GM18868 (cell line): ENCODE data around the gene UGT1A10.
"Not testable (repeated sequence)": the region's sequence is repeated elsewhere in the genome, so short reads cannot be mapped to it uniquely, and the experiment has no call there.

ENCODE experiments used
- ATAC-seq: cut with Tn5 transposase; IDR thresholded peaks from one replicate; pipeline ENCODE4 v1.9.1; 2021; ENCODE audit warnings: mild to moderate bottlenecking, moderate library complexity; ENCODE audit not compliant: unreplicated experiment

Gene UGT1A10

DNA sequence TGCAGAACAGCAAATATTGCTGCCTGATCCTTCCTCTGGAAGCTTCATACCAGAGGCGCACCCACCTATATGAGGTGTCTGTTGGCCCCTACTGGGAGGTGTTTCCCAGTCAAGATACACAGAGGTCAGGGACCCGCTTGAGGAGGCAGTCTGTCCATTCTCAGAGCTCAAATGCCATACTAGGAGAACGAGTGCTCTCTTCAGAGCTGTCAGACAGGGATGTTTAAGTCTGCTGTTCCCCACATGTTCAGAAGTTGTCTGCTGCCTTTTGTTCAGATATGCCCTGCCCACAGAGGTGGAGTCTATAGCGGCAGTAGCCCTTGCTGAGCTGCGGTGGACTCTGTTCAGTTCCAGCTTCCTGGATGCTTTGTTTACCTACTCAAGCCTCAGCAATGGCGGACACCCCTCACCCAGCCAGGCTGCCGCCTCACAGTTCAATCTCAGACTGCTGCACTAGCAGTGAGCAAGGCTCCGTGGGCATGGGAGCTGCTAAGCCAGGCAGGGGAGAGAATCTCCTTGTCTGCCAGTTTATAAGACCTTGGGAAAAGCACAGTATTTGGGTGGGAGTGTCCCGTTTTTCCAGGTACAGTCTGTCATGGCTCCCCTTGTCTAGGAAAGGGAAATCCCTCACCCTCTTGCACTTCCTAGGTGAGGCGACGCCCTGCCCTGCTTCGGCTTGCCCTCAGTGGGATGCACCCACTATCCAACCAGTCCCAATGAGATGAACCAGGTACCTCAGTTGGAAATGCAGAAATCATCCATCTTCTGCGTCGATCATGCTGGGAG, 100.8 kb downstream of the UGT1A10 start:
- ATAC-seq: not testable (repeated sequence)

DNA sequence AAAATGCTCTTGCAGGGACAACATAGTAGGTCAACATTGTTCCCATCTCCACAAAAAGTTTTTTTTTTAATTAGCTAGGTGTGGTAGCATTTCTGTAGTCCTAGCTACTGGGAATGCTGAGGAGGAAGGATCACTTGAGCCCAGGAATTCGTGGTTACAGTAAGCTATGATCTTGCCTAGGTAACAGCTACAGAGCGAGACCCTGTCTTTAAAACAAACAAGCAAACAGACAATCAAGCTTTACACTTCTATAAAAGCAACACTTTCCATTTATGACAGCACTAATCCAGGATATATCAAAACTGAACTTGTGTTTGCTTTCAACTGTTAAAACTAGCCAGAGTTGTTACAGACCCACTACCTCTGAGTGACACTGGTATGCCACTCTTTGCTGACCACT, 104.6 kb downstream of the UGT1A10 start:
- ATAC-seq: no peak

DNA sequence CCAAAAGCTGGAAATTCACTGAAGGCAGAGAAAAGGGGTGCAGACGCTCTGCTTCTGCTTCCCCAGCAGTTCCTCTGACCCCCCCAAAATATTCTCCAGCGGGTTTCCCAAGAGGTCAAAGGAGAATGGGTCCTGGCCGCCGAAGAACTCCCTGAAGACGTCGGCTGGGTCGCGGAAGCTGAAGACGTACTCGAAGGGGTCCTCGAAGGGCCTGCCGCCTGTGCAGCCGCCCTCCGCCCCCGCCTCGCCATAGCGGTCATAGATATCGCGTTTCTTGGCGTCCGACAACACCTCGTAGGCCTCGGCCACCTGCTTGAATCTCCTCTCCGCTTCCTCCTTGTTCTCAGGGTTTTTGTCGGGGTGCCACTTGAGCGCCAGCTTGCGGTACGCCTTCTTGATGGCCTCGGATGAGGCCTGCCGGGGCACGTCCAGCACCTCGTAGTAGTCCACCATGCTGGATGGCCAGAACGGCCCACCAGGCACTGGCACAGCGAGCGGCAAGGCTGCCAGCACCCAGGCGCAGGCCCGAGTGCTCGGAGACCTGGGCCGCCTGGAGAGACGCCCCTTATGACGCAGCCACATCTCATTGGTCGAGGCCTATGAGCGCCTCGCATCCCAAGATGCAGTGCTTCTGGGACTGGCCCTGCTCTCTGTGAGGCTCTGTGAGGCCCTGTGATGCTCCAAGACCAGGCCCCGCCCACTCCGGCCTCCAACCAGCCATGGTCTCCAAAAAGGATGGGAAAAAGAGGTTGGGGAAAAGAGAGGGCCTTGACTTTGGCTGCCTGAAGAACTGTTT, 107.4 kb downstream of the UGT1A10 start:
- ATAC-seq: no peak

- ATAC-seq: no peak
Observed at GRCh38 chr2:233745073-233745755, 109.0 kb downstream of the UGT1A10 start.

DNA sequence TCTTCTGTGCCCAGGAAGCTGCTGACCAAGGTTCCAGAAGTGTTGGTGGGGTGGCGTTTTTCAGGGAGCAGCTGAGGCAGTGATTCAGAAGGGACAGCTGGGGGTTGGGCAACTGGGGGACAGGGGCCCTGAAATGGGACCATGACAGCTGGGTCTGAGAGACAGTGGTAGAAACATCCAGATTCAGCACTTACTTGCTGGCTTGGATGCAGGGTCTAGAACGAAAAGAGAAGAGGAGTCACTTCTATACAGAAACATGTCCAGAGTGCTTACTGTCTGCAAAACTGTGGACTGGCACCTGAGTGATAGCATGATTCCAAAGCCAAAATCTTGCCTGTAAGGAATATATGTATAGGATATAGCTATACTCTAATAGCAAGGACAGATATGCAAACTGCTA, 109.6 kb downstream of the UGT1A10 start:
- ATAC-seq: not testable (repeated sequence)

DNA sequence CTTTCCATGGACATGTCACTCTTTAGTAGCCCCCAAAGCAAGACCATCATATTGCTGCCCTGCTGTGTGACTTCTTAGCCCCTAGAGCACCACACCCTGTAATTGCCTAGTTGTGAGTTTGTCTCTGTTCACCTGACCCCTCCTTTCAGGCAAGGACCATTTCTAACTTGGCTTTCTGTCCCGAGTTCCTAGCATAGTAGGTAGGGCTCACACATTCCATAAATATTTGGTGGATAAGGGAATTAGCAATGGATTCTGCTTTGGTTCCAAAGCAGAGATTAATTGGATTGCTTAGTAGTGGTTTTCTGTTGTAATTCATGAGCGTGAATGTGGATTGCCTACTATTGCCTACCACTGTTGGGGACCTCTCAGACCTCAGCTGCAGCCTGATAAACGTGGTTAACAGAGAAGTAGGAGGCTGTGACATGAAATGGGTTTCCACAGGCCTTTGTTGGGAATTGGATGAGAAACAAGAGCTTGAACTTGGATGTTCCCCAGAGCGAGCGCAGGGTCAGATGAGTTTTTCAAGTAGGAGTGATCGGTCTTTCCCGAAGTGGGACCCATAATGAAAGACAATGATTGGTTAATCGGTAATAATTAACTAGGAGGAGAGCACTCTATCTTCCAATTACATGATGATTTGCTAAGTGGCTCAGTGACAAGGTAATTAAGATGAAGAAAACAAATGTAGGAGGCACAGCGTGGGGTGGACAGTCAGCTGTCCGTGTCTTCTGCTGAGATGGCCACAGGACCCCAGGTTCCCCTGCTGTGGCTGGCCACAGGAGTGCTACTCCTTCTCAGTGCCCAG, 110.4 kb downstream of the UGT1A10 start:
- no peak for ATAC-seq

- no peak for ATAC-seq
Observed at GRCh38 chr2:233747283-233747544, 111.0 kb downstream of the UGT1A10 start.

GRCh38 chr2:233750689-233751088, 114.4 kb downstream of the UGT1A10 start:
- not testable (repeated sequence) for ATAC-seq

GRCh38 chr2:233751212-233752009, 115.2 kb downstream of the UGT1A10 start:
- ATAC-seq: not testable (repeated sequence)

DNA sequence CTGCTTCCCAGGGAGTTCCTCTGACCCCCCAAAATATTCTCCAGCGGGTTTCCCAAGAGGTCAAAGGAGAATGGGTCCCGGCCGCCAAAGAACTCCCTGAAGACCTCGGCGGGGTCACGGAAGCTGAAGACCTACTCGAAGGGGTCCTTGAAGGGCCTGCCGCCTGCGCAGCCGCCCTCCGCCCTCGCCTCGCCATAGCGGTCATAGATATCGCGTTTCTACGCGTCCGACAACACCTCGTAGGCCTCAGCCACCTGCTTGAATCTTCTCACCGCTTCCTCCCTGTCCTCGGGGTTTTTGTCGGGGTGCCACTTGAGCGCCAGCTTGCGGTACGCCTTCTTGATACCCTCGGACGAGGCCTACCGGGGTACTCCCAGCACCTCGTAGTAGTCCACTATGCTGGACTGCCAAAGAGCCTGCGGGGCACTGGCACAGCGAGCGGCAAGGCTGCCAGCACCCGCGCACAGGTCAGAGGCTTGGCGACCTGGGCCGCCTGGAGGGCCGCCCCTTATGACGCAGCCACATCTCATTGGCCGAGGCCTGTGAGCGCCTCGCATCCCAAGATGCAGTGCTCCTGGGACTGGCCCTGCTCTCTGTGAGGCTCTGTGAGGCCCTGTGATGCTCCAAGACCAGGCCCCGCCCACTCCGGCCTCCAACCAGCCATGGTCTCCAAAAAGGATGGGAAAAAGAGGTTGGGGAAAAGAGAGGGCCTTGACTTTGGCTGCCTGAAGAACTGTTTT, 118.8 kb downstream of the UGT1A10 start:
- ATAC-seq: no peak

DNA sequence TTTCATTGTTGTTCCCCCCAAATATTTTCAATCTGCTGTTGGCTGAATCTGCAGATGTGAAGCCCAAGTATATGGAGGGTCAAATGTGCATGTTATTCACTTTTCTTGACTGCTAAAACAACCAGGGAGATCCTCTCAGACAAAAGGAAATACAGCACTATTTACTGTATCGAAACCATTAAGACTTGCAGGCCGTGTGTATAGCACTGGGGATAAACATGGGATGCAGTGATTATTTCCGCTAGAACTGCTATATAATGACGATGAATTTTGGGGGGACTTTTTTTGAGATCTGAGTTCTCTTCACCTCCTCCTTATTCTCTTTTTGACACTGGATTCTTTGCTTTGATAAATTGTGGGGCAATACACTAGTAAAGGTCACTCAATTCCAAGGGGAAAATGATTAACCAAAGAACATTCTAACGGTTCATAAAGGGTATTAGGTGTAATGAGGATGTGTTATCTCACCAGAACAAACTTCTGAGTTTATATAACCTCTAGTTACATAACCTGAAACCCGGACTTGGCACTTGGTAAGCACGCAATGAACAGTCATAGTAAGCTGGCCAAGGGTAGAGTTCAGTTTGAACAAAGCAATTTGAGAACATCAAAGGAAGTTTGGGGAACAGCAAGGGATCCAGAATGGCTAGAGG, 120.3 kb downstream of the UGT1A10 start:
- no peak for ATAC-seq

- no peak for ATAC-seq
Observed at GRCh38 chr2:233758141-233758540, 121.9 kb downstream of the UGT1A10 start.

DNA sequence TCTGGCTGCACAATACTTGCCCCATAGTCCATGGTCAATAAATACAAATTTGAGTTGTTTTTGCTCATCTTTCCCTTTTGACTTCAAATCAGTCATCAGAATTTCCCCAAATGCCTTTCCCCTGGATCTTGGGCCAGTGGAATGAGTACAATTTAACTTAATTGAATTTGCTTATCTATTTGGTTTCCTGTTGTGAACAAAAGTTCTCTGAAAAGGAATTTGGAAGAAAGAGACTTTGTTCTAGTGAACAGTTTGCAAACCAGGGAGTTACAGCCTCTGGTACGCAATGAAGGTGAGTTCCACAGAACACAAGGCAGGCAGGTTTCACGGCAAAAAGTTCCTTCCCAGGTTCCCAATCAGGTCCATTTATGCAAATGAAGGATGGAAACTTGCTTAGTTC, 122.6 kb downstream of the UGT1A10 start:
- ATAC-seq: no peak

GRCh38 chr2:233760043-233760442, 123.8 kb downstream of the UGT1A10 start, which contains the start of gene UGT1A1:
UGT1A1 (plus strand) TSS chr2:233760270; CDS start chr2:233760288, 18 bp downstream.
- no peak for ATAC-seq

- no peak for ATAC-seq
Observed at GRCh38 chr2:233761040-233761769, 125.0 kb downstream of the UGT1A10 start.

- ATAC-seq: no peak
Observed at GRCh38 chr2:233764264-233764663, 128.0 kb downstream of the UGT1A10 start.

GRCh38 chr2:233764761-233765160, 128.5 kb downstream of the UGT1A10 start:
- ATAC-seq: no peak

DNA sequence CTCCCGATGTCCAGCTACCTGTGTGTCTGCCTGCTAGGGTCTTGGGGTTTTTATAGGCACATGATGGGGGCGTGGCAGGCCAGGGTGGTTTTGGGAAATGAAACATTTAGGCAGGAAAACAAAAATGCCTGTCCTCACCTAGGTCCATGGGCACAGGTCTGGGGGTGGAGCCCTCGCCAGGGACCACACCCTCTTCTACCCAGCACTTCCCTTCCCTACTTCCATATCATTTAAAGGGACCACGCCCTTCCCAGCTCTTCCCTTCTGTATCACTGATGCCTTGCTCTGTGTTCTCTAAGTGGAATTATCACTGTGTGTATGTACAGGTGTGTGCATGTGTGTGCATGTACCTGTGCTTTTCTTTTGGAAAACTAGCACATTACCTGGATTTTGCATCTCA, 130.2 kb downstream of the UGT1A10 start:
- ATAC-seq: no peak
